OCI-LY3 (cell line): ENCODE data around the gene GGA3.

Source experiments
- EZH2phosphoT487 ChIP-seq: fragments of 200-600 bp; shearing (Covaris generic); IDR thresholded peaks from 2 replicates; pipeline ENCODE4 v1.6.1; 2018; ENCODE audit warnings: antibody characterized with exemption, mixed run types, low read depth
- TF ChIP-seq, protein P1 (sequence below): fragments of 200-600, 300-600 bp; sonication (generic); IDR thresholded peaks from 2 replicates; pipeline ENCODE4 v1.5.1; 2014; ENCODE audit warnings: antibody characterized with exemption, low read length, low read depth

- TF ChIP-seq, protein P1, sequence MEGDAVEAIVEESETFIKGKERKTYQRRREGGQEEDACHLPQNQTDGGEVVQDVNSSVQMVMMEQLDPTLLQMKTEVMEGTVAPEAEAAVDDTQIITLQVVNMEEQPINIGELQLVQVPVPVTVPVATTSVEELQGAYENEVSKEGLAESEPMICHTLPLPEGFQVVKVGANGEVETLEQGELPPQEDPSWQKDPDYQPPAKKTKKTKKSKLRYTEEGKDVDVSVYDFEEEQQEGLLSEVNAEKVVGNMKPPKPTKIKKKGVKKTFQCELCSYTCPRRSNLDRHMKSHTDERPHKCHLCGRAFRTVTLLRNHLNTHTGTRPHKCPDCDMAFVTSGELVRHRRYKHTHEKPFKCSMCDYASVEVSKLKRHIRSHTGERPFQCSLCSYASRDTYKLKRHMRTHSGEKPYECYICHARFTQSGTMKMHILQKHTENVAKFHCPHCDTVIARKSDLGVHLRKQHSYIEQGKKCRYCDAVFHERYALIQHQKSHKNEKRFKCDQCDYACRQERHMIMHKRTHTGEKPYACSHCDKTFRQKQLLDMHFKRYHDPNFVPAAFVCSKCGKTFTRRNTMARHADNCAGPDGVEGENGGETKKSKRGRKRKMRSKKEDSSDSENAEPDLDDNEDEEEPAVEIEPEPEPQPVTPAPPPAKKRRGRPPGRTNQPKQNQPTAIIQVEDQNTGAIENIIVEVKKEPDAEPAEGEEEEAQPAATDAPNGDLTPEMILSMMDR = no peak
- no peak for TF ChIP-seq EZH2phosphoT487
These were observed 61.4 kb downstream of the GGA3 start for GRCh38 chr17:75199886-75200618.
